Epithelial cell of prostate (primary cell): ENCODE measurements around the gene KRTAP3-2.
"Not testable (repeated sequence)": the region's sequence is repeated elsewhere in the genome, so short reads cannot be mapped to it uniquely, and the experiment has no call there.

Source experiments
- DNase-seq: peaks from one replicate; pipeline ENCODE4 v3.0.0-alpha.2; 2011; ENCODE audit warnings: low read depth, low spot score
- H3K27ac ChIP-seq: fragments of 450-650 bp; 2 replicates; pipeline ENCODE4 v1.5.1; 2017; ENCODE audit warnings: mild to moderate bottlenecking

The KRTAP3-2 gene

DNA sequence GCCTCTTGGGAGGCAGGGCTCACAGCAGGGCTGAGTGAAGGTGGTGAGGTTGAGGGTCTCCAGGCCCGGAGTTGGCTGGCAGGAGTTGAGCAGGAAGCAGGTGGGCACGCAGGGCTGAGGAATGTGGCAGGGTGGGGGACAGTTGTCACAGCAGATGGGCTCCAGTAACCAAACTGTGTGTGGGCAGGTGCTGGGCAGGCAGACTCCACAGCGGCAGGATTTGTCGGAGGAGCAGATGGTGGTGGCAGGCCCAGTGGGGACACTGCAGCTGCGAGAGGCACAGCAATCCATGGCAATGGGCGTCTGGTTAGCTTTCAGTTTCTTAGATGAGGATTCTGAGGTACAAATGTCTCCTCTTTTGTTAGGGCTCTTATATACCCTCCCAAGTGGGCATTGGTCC, at the start of gene KRTAP3-2:
Gene KRTAP3-2, minus strand, starts transcription at position 344 of the 400 bp plus-strand sequence. Its CDS starts 53 bp downstream, at position 291.
- DNase-seq, H3K27ac ChIP-seq: not testable (repeated sequence)

DNA sequence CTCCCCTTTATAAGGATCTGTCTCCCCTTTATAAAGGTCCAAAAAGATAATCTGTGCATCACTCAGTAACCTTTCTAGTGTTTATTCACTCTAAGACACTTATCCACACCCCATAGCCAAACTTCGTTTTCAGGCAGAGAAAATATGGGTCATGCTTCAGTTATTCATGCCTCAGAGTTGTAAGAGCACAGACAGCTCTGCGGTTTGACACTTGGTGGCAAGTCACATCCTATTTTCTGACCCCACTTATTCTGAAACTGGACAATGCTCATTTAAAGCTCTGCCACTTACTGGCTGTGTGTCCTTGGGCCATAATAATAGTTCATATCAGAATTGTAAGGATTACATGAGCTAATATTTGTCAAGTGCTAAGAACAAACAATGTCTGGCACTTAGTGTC, 49.4 kb upstream of the KRTAP3-2 start:
- peak overlapping the region; percentile 6 for H3K27ac ChIP-seq
- DNase-seq: no peak

DNA sequence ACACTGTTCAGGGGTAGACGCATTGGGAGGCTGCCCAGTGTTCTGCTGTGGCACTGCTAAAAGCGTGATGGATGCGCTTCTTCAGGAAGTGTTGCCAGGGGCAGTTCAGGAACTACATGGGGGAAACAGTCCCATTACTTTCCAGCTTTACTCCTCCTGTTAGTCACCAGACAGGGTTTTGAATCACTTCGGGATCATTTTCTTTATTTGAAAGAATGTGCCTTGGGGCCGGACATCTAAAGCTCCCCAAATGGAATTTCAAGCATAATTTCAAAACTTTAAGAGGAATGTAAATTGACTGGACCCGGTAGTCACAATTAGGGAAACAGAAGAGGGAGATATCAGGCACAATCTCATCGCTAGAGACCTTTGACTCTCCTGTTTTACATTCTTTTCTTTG, 48.7 kb upstream of the KRTAP3-2 start:
- DNase-seq: no peak
- peak overlapping the region; percentile 6 for H3K27ac ChIP-seq

DNA sequence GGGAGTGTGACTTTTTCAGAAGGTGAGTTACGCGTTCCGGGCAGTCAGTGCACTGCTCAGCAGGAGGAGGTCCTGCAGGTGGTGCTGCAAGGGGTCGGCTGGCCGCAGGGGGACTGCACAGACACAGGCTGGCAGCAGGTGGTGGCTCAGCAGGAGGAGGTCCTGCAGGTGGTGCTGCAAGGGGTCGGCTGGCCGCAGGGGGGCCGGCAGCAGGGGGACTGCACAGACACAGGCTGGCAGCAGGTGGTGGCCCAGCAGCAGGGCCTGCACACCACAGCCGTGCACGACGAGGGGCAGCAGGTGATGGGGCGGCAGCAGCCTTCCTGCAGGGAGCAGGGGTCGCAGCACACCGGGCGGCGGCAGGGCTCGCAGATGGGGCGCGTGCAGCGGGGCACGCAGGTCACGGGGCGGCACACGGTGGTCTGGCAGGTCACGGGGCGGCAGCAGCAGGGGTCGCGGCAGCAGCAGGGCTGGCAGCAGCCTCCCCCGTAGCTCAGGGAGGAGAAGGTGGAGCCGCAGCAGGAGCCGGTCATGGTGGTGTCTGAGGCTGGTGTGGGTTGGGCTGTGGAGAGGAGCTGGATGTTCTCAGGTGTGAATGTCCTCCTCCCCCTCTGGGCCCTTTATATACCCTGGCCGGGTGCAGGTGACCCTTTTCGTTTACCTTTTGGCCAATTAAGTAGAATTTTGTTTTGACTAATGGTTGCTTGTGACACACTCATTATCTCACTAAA, 47.2 kb upstream of the KRTAP3-2 start, which contains the start of gene KRTAP2-1:
Gene KRTAP2-1, minus strand, starts transcription at position 582 of the 731 bp plus-strand sequence. Its CDS starts 49 bp downstream, at position 533.
- H3K27ac ChIP-seq, DNase-seq: not testable (repeated sequence)

DNA sequence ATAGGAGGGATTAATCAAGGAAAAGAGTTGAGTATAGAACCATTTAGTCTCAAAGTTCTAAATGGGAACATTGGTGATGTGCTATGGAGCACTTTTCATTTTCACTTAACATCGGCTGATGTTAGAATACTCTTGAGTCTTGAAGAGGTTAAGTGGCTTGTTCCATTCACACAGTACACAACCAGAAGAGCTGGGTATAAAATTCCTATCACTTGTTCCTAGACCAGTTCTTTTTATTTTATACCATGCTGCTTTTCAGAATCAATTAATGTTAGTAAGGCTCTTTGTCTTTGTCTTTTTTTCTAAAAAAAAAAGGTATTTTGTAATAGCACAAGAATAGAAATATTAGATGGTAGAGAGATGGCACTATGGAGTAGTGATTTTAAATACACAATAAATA, 43.2 kb upstream of the KRTAP3-2 start:
- H3K27ac ChIP-seq: no peak overlapping the region
- no peak for DNase-seq

DNA sequence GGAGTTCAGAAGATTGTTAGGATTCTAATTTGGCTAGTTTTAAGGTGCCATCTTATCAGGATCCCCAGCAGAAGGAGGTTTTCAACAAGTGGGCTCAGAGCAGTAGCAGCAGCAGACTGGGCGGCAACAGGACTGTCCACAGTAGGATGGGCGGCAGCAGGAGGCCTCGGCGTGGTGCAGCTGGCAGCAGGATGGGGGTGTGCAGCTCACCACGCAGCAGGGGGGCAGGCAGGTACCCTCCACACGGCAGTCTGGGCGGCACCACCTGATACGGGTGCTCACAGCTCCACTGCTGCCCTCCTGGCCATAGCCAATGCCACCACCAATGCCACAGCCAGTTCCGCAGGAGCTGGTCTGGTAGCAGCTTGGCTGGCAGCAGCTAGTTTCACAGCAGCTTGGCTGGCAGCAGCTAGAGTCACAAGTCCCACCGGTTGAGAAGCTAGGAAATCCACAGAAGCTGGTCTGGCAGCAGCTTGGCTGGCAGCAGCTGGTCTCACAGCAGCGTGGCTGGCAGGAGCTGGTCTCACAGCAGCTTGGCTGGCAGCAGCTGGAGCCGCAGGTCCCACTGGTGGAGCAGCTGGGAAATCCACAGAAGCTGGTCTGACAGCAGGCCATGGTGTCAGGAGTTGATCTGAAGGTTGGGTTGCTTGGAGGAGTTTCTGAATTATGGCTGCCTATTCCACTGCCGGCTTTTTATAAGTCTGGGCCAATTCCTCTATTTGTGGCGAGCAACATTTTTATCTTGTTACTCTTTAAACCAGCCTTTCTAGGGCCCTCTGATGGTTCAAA, 41.3 kb upstream of the KRTAP3-2 start, which contains the start of gene KRTAP1-1:
Gene KRTAP1-1, minus strand, starts transcription at position 668 of the 789 bp plus-strand sequence. Its CDS starts 53 bp downstream, at position 615.
- not testable (repeated sequence) for H3K27ac ChIP-seq, DNase-seq

DNA sequence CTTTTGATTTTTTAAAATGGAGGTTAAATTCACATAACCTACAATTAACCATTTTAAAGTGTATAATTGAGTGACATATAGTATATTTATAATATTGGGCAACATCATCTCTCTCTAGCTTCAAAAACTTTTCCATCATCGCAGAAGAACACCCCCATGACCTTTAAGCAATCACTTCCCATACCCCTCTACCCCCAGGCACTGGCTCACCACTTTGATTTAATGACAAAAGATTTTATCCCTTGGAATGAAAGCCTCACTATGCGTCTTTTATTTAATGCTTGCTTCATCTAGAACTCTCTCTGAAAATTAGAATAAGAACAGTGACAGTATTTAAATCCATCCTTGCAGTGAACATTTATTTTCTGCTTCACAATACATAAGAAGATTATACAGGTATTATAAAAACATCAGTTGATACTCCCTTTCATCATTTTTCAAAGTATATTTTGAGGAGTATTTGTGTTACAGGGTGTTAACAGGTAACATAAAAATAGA, 38.2 kb upstream of the KRTAP3-2 start:
- no peak for DNase-seq
- H3K27ac ChIP-seq: no peak overlapping the region

DNA sequence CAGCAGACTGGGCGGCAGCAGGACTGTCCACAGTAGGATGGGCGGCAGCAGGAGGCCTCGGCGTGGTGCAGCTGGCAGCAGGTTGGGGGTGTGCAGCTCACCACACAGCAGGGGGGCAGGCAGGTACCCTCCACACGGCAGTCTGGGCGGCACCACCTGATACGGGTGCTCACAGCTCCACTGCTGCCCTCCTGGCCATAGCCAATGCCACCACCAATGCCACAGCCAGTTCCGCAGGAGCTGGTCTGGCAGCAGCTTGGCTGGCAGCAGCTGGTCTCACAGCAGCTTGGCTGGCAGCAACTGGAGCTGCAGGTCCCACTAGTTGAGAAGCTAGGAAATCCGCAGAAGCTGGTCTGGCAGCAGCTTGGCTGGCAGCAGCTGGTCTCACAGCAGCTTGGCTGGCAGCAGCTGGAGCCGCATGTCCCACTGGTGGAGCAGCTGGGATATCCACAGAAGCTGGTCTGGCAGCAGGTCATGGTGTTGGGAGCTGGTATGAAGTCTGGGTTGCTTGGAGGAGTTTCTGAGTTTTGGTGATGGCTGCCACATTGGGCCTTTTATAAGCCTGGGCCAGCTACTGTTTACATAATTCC, 34.7 kb upstream of the KRTAP3-2 start, which contains the start of gene KRTAP1-3:
Gene KRTAP1-3, minus strand, starts transcription at position 529 of the 590 bp plus-strand sequence. Its CDS starts 53 bp downstream, at position 476.
- not testable (repeated sequence) for DNase-seq, H3K27ac ChIP-seq

DNA sequence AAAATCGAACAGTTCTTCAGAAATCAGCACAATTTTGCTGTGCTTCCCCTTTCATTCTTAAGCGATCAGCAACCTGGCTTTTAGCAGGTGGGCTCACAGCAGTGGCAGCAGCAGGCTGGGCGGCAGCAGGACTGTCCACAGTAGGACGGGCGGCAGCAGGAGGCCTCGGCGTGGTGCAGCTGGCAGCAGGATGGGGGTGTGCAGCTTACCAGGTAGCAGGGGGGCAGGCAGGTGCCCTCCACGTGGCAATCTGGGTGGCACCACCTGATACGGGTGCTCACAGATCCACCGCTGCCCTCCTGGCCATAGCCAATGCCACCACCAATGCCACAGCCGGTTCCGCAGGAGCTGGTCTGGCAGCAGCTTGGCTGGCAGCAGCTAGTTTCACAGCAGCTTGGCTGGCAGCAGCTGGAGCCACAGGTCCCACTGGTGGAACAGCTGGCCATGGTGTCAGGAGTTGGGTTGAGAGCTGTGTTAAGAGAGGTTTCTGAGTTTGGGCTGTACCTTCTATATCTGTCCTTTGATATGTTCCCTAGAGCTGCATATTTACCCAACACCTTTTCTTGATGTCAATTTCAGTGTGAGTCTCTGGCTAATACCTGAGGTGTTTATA, 30.0 kb upstream of the KRTAP3-2 start, which contains the start of gene KRTAP1-4:
Gene KRTAP1-4, minus strand, starts transcription at position 563 of the 613 bp plus-strand sequence. Its CDS starts 117 bp downstream, at position 446.
- no peak within 1 kb of the TSS for H3K27ac ChIP-seq

DNA sequence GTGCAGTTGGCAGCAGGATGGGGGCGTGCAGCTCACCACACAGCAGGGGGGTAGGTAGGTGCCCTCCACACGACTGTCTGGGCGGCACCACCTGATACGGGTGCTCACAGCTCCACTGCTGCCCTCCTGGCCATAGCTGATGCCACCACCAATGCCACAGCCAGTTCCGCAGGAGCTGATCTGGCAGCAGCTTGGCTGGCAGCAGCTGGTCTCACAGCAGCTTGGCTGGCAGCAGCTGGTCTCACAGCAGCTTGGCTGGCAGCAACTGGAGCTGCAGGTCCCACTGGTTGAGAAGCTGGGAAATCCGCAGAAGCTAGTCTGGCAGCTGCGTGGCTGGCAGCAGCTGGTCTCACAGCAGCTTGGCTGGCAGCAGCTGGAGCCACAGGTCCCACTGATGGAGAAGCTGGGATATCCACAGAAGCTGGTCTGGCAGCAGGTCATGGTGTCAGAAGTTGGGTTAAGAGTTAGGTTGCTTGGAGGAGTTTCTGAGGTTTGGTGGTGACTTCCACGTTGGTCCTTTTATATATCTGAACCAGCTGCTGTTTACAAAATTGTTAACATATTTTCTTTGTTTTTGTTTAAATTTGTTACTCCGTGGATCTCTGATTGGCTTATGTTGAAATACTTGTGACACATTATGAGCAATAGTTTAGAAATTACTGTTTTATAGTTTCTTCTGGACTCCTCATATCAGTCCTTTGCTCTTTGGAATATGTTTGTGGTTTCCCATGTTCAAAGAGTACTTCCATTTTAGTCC, 27.2 kb upstream of the KRTAP3-2 start, which contains the start of gene KRTAP1-5:
Gene KRTAP1-5, minus strand, starts transcription at position 494 of the 757 bp plus-strand sequence. Its CDS starts 53 bp downstream, at position 441.
- H3K27ac ChIP-seq: no peak within 1 kb of the TSS
- DNase-seq: no peak

More for the DNA sequence above, 30.0 kb upstream of the KRTAP3-2 start, which contains the start of gene KRTAP1-4:
- DNase-seq: no peak

DNA sequence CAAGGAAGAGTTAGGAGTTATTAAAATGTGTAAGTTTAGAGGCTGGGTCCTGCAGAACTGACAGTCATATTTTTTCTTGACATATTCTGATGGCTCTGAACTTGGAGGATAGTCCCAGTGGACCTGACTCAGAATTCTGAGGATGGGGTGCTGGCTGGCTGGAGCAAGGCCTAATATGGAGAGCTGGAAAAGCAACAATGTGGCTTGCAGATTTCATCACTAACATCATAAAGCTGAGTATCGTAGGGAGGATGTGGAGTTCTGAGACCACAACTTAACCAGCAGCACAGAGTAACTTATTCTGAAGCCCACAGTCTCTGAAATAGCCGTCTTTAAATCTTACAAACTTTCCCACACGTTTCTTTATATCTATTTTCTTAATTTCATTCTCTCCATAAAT, 25.0 kb upstream of the KRTAP3-2 start:
- no peak for DNase-seq
- no peak overlapping the region for H3K27ac ChIP-seq

DNA sequence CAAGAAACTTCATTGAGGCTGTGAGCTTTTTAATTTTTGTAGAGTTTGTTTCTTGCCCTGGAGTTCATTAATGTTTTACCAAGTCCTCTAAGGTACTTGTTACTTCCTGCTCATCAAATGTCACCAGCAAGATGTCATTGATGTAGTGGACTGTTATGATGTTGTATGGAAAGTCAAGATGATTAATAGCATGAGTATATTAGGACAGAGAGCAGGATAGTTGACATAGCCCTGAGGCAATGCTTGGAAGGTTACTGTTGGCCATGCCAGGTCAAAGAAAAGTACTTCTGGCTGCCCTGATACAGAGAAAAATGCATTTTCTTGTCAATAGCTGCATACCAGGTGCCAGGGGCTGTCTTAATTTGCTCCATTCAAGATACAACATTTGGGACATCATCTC, 20.6 kb upstream of the KRTAP3-2 start:
- H3K27ac ChIP-seq: no peak overlapping the region
- no peak for DNase-seq

DNA sequence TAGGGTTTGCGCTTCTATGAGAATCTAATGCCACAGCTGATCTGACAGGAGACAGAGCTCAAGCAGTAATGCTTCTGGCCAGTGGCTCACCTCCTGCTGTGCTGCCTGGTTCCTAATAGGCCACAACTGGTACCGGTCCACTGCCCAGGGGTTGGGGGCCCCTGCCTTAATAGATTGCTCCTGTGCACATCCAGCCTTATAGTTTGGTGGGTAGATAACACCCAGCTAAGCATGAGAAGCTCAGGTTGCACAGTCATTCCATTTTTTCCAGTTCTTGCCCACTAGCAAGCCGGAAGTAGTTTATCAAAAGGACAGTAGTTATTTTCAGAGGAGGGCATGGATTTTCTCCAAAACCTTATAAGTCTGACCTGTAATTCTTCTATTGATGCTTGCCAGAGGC, 19.7 kb upstream of the KRTAP3-2 start:
- no peak for DNase-seq
- no peak overlapping the region for H3K27ac ChIP-seq

DNA sequence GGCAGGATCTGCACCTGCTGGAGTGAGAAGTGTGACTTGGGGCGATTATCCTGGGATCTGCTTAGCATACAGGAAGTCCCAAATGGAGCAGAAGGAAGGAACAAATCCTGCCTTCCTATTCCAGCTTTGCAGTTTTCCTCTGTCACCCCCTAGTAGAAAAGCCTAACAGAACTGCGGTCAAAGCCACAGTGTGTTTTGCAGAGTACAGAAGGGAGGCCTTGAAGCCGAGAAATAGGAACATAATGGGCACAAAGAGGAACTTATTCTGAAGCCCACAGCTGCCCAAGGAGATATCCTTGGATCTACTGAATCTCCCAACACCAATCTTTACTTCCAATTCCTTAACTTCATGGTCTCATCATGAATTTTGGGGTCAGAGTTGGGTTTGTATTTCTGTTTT, 18.8 kb upstream of the KRTAP3-2 start:
- no peak overlapping the region for H3K27ac ChIP-seq
- DNase-seq: no peak

DNA sequence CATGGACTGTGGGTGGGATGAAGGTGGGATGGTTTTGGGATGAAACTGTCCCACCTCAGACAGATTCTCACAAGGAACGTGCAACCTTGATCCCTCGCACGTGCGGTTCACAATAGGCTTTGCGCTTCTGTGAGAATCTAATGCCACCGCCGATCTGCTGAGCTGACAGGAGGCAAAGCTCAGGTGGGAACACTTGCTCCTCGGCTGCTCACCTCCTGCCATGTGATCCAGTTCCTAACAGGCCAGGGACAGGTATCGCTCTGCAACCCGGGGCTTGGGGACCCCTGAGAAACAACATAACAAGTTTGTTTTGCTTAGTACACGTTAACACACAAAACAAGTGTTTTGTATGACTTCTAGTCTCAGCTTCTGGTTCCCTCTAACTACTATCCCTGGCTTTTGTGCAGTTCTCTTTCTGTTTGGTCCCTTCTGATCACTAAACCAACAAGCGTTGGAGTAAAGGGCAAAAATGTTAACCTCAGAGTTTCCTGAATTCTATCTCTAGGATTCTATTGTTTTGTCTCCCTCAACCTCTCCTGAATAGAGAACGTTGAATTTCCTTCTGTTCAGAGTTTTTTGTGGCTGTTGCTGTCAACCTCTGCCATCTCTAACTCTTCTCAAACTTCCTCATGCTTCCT, 17.0 kb upstream of the KRTAP3-2 start:
- H3K27ac ChIP-seq: no peak overlapping the region
- DNase-seq: no peak

DNA sequence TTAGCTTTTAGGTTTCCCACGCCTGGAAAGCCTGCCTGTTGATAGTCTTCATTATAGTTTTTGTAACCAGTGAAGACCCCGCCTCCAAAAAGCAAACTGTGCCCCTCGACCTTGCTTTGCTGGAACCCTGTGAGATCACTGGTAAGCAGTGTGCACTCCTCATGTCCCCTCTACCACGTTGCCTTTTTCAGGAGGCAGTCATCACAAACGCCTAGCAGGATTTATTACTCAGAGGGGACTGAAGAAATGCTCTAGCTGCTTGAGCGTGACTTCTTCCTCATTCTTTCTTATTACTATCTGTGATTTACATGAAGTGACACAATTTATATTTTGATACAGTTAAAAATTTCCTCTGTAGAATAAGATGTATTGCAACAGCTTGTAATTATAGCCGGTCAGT, 15.7 kb upstream of the KRTAP3-2 start:
- no peak for DNase-seq
- no peak overlapping the region for H3K27ac ChIP-seq

DNA sequence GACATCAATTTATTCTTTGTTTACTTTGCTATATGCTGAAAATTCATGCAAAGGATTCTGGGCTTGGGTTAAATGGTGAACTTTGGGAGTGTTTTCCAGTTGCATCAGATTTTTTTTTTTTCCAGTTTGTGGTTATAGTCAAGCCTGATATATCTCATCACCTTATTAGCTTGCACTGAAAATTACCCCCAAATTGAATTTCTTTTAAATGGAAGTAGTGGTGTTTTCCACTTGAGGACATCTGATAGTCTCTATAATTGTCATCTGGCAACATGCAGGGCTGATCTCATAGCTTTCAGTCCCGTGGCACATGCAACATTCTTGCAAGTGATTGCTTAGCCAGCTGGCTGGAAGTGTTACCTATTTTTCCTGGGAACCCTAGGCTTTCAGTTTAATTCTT, 13.9 kb upstream of the KRTAP3-2 start:
- DNase-seq: no peak
- no peak overlapping the region for H3K27ac ChIP-seq

DNA sequence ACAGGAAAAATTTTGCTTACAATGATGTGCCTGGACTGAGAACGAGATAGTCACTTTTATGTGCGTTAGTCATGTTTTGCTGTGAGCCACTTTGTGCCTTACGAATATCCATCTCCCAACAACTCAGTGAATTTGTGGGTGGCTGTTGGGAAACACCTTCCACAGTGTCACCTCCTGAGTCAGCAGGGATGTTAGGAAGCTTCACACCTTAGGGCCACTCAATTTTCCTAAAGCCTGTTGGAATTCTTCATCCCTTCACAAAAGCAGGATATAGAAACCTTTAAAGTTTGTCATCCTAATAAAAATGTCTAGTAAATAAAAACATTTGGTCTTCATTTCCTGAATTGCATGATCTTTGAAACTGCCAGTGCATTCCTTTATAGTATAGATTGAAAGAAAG, 13.5 kb upstream of the KRTAP3-2 start:
- no peak overlapping the region for H3K27ac ChIP-seq
- no peak for DNase-seq
